NCI-H524 (cell line): ENCODE results near the gene CAMTA1.

Source experiments
- DNase-seq, 2 experiments: peaks; one replicate each; lab custom pipeline; 2025; lab: John Stamatoyannopoulos, UW

CAMTA1 gene

DNA sequence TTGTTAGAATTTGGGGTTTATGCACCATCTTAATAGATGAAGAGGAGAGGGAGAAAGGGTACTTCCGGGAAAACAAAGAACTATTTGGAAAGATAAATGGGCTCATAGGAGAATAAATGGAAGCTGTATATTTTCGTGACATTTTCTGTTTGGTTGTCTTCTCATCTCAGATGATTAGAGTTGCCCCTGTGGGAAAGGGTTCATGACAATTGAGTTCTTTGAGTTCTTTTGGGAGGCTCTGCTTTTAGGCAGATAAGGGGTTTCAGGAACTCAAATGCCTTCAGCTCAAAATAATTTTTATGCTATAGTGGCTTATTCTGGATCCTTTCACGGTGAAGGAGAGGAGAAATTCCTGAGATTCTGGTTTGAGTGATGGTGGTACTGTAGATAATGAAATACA is 63.6 kb downstream of the CAMTA1 start:
- DNase-seq: no peak

DNA sequence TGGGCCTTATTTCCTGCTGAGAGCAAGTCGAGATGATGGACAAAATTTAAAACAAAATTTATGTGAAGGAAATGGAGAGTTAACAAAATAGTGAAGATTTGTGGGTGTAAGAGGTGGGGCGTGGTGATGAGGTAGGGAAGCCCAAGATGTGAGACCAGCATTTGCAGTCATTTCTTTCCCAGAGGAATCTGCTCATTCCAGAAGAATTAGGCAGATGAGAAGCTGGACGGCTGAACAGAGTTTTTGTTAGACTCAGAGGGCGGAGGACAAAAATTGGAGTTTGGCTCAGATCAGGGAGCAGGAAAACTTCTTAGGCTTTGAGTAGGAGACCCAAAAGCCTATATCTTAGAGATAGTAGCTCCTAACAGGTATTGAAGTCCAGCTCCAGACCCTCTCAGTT is 65.3 kb downstream of the CAMTA1 start:
- DNase-seq: no peak

DNA sequence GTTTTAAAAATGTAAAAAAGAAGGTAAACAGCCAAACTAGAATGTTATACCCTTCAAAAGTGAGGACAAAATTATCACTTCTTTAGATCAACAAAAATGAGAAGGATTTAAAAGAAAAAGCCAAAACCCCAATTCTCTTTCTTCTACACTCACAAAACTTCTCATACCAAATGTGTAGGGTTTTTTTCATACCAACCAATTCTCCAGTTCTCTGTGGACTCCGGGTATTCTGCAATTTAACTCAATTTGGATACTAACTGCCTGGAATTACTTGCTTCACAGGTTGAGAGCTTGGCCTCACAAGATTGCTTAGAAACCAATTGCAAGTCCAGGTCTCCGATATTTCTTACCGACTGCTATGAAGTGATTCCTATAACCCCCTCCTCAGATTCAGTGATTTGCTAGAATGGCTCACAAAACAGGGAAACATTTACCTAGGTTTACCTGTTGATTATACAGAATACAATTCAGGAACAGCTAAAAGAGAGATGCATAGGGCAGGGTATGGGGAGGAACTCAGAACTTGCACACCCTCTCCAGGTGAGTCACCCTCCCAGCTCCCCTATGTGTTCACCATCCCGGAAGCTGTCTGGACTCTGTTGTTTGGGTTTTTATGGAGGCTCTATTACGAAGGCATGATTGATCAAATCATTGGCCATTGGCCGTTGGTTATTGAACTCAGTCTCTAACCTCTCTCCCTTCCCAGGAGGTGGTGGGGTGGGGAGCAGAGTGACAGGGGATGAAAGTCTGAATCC is 67.1 kb downstream of the CAMTA1 start:
- DNase-seq: no peak

DNA sequence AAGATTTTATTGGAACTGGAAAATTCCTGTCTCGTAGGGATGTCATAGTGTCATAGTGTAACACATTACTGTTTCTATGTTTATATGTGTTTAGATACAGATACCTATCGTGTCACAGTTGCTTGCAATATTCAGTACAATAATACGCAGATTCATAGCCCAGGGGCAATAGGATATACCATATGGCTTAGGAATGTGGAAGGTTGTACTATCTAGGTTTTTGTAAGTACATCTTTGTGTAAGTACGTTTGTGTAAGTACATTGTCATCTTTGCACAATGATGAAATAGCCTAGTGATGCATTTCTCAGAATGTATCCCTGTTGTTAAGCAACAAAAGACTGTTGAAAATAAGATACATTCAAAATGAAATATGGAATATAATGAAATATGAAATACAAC is 68.9 kb downstream of the CAMTA1 start:
- DNase-seq: no peak

DNA sequence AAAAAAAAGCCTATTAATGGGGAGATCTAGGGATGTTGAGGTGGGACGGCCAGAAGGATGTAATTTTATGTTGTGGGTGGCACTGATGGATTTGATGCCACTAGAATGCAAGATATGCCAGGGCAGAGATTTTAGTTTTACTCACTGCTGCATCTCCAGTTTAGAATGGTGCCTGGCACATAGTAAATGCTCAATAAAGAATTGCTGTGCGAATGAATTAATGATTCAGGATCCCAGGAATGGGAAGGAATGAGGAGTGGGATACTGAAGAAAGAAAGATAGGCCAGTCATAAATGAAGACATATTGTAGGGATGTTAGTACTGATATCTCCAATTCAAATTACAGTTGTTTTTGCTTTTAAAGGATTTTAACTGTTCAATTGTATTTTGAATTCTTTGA is 72.6 kb downstream of the CAMTA1 start:
- no peak for DNase-seq

DNA sequence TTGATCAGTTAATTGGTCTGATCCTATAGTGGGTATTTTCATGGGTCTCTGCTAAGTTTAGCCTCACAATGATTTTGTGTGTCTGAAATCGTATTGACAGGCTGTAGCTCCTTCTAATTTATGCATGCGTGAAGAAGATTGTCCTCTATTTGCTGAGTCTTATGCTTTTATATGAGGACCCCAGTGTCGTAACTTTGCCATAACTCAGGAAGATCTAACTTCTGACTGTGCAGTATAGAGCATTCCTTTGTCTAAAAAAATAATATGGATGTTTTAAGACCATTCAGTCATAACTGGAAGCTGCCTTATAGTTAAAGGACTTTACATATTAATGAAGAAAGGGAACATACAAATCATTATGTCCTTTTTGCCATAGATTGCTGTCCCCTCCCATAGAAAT is 73.3 kb downstream of the CAMTA1 start:
- no peak for DNase-seq

DNA sequence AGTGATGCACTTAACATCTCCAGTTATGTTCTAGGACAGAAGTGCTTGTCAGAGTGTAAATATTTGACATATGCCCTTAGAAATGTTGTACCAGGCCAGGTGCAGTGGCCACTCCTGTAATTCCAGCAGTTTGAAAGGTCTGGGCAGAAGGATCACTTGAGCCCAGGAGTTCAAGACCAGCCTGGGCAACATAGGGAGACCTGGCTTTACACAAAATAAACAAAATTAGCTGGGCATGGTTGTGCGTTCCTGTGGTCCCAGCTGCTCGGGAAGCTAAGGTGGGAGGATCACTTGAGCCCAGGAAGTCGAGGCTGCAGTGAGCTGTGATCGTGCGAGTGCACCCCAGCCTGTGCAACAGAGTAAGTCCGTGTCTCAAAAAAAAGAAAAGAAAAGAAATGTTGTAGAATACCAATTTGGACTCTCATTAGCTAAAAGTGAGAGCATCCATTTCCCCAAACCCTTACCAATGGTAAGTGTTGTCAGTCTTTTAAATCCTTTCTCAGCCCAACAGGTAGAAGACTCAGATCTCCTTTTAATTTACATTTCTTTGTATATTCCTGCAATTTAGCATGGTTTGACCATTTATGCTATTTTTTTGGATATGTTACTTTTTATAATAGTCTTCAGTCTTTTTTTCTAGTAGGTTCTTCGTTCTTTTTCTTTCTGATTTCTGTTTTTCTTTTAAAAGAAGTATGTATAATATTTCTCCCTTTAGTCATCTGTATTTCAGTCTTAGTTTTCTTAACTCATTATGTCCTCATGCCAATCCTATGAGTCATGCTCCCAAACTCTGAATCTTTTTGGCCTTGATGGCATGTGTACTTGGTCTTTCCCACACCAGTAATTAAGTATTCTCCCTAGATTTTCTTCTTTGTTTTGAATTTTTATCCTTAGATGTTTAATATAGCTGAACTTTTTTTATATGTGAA is 74.4 kb downstream of the CAMTA1 start:
- DNase-seq: no peak

DNA sequence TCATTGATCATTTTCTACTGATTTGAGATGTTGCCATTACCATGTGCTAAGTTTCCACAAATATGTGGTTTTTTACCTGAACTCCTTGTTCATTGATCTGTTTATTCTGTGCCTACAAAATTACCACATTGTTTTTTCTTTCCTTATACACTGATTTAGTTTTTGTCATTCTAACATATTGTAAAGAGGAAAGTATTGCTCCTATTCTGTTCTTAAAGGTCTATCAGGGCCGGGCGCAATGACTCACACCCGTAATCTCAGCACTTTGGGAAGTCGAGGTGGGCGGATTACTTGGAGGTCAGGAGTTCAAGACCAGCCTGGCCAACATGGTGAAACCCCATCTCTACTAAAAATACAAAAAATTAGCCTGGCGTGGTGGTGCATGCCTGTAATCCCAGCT is 75.1 kb downstream of the CAMTA1 start:
- DNase-seq: no peak

DNA sequence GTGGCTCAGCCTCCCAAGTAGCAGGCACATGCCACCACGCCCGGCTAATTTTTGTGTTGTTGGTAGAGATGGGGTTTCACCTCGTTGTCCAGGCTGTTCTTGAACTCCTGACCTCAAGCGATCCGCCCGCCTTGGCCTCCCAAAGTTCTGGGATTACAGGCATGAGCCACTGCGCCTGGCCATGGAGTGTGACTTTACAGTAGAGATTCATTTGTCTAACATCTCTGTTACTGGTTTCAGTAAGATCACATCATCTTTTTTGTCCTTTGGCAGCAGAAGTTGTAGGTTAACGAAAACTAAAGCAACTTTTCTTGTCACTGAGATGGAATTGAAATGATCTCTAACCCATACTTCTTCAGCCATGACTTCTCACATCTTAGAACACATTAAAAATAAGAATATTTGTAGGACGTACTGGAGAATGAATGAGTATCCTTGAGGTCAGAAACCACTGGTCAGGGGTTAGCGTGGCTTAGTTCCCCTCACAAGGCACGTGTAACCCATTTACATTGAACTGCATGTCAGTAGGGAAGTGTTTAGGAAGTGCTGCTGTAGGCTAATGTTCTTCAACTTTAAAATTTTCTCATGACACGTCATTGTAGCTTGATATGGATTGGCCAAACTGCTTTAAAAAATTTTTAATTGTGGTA is 75.9 kb downstream of the CAMTA1 start:
- no peak for DNase-seq

DNA sequence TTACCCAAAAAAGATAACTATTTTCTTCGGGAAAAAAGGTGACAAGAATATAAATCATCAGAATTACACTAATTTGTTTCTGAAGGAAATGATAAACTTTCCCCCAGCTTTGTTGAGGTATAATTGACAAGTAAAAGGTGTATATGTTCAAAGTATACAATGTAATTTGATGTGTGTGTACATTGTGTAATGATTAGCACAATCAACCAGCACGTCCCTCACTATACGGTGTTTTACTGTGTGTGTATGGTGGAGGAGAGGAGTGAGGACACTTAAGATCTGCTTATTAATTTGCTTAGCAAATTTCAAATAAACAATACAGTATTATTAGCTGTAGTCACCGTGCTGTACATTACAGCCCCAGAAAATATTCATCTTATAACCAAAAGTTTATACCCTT is 77.7 kb downstream of the CAMTA1 start:
- DNase-seq: no peak

DNA sequence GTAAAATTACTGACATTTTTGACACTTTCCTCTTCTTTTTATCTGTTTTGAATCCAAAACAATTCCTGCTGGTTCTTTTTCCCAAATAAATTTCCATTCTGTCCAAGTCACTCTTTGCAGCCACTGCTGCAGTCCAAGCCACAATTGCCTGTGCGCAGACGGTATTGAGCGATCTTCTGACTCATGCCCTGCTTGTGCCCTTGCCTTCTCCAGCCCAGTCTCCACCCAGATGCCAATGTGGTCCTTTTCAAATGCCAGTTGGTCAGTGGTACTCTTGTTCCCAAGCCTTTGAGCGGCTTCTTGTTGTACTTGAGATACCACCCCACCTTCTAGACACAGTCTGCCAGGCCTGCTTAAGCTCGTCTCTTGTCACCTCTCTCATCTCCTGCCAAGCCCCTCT is 78.9 kb downstream of the CAMTA1 start:
- no peak for DNase-seq

DNA sequence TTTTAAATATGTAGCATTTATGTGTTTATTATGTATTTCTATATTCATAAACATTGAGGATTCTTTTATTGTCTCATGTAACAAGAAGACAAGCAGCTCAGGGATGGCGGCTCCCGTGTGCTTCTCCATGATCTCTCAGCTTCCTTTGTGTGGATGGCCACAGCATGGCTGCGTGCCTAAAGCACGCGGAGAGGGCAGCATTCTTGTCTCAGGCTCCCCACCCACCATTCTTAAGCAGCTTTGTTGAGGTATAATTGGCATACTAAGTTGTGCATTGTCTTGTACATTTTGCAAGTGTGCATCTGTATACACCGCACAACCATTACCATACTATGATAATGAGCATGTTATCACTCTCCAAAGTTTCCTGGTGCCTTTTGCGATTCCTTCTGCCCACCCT is 81.6 kb downstream of the CAMTA1 start:
- DNase-seq: no peak

DNA sequence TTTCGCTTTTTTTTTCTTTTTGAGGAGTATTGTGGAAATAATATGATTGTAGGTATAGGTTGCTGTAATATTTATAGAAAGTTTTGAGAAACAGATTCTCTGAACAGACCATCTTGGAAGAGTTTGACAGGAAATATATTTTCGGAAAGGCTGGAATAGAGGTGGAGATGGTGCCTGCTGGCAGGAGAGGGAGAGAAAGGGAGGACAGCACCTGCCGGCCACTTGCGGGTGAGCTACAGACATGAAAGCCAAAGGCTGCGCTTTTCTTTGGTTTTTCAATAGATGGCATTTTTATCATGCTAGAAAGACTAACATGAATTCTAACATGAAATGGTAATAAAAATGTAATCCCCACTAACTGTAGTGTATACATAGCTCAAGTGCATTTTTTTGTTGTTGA is 82.1 kb downstream of the CAMTA1 start:
- no peak for DNase-seq

DNA sequence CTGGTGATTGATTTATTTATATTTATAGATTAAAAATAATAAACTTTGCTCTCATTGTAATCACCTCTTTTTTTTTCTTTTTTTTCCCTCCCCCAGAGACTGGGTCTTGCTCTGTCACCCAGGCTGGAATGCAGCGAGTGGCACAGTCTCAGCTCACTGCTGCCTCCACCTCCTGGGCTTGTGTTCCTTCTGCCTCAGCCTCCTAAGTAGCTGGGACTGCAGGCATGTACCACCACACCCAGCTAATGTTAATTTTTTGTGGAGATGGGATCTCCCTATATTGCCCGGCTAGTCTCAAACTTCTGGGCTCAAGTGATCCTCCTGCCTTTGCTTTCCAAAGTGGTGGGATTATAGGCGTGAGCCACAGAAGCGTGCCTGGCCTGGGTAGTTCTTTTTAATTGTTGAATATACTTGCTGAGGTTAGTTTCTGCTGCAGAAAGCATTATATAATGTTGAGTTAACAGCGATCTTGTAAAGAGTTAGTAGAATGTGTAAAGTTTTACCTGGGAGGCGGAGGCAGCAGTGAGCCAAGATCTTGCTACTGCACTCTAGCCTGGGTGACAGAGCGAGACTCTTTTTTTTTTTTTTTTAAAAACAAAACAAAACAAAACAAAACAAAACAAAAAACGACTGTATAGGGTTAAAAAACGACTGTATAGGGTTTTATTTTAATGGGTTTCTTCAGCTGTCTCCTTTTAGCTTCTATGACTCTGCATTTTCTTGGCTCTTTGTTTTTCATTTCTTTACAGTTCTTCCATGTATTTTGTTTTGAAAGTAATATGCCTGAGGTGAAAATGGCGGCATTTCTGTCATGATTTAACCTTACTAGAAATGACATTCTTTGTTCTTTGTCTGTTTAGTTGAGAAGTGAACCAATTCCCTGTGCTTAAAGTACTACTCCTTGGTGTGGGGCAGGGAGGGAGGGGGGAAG is 82.7 kb downstream of the CAMTA1 start:
- DNase-seq: no peak

DNA sequence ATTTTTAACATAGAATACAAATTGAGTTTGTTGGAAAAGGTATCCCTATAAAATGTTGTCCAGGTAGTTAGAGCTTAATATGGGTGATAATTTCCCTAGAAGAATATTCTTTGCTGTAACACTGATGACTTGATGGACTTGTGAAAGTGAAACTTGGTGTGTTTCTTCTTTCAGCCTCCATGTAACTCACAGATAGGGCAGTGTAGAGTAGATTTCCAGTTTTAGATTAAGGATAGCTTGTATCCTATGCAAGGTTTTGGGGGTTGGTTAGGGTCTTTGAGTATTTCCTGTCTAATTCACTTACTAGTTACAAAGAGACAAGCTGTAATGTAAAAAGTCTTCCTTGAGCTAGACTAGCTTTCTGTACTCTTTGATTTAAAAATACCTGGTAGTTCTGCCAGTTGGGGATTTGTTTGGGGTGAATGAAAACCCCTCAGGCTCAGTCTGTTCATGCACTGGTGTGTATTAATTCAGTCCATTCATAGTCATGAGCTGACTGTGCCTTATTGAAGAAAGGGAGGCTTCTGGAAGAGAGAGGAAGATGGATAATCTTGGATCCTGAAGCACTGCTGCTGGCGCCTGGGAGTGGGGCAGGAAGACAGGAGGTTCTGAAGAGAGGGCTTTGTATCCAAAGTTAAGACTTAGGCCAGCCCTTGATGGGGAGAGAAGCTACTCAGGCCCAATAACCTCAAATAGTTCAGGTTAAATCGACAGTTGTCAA is 83.6 kb downstream of the CAMTA1 start:
- DNase-seq: no peak

DNA sequence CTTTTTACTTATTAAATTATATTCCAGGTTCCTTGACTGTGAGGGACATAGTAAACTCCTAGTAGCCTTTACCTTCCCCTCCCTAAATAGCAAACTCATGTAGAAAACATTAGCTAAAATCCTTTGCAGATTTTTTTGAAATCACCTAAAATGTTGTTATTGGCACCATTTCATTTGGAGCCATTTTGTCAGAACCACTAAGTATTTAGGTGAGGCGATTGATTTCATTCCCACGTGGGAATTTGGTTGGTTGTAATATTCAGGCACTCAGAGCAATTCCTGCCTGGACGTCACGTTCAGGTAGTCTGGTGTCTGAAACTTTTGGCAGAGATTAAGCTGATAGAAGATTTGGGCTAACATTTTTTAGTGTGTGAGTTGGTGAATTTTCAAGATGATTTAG is 84.3 kb downstream of the CAMTA1 start:
- DNase-seq: no peak

DNA sequence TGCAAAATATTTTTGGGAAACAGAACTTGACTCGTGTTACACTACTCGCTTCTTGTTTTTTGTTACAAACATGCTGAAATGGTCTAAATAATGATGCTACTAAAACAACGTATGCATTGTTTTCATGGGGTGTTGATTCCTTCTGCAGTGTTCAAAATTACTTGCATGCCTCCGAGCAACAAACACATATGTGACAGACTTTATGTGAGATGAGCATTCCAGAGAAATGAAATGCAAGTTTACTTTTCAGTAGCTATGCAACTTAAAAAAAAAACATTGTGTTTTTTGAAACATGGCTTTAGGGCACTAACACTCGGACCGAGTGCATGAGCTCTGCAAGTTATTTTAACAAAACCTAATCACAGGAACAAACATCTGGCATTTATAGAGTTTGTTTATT is 84.8 kb downstream of the CAMTA1 start:
- no peak for DNase-seq

DNA sequence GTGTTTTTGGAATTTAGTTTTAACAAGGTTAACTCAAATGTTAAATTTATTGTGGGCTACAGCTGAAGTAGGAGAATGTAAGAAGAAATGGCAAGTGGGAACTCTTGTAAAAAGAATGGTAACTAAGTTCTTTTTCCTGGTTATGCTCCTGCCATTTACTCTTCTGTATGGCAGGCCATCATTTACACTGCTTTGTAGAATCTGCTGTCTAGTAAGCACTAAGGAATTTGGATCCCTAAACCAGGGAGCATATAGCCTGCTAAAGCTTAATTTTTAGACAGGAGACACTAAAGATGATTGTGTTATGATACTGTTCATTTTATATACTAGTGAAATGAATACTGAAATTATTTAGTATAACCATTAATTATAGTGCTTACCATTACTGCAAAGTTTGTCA is 85.3 kb downstream of the CAMTA1 start:
- DNase-seq: no peak

DNA sequence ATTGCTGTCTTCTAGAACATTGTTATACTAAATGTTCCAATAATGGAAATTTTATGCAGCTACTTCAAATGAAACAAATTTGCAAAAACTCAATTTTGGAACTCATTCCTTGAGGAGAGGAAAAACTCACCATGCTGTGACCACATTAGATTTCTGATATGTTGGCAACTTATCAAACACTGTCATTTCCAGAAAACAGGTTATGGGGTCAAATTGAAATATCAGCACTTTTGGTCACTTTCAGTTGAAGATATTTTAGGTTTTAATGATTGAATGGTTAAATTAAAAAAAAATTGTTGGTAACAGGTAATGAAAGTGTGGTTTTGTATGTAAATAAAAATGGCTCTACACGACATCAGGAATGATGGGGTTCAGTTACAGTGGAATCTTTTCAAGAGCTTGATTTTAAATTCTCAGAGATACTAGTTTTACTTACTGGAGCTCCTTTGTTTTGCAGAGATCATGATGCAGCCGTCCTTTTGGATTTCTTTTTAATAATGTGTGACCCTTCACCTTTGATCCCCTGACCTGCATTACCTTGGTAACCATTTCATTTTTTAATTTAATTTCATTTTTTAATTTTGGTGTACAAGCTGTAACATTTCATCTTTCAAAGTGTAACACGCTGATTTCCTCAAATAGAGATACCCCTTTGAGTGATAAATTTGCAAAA is 86.2 kb downstream of the CAMTA1 start:
- no peak for DNase-seq

DNA sequence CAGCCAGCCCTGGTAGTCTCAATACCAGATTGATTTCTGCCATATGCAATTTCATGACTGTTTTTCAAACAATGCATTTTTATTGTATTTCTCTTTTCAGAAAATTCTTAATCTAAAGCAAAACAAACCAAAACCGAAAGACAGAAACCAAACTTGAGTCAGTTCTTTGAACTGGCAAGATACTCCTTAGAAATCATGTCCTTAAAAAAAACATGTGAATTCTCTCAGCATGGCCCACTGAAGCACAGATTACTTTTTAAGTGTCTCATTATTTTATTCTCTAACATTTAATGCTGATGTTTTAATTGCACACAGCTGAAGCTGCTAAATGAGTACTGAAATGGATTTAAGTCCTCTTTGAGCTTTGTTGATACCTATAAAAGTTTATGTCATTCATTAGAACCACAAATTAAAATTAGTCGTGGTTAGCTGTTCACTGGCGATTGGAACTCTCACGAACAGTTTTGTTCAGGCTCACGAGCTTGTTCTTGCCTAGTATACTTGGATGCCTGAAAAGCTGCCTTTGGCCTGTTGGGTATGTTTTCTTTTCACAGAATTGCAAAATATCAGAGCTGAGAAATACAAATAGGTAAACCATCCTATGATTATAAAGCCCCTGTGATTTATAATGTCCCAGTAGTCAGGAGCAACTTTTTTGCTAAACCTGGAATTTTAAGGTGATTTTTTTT is 87.5 kb downstream of the CAMTA1 start:
- no peak for DNase-seq
